GM19463 (cell line): Measurements from ENCODE around the gene GSTP1.
A peak's percentile ranks its signal among the peaks of the same experiment; 100 is the strongest.
"Not testable (repeated sequence)": the region's sequence is repeated elsewhere in the genome, so short reads cannot be mapped to it uniquely, and the experiment has no call there.

Source experiments
- ATAC-seq: cut with Tn5 transposase; IDR thresholded peaks from one replicate; pipeline ENCODE4 v1.9.1; 2021; ENCODE audit warnings: mild to moderate bottlenecking, moderate library complexity; ENCODE audit not compliant: unreplicated experiment

The GSTP1 gene

DNA sequence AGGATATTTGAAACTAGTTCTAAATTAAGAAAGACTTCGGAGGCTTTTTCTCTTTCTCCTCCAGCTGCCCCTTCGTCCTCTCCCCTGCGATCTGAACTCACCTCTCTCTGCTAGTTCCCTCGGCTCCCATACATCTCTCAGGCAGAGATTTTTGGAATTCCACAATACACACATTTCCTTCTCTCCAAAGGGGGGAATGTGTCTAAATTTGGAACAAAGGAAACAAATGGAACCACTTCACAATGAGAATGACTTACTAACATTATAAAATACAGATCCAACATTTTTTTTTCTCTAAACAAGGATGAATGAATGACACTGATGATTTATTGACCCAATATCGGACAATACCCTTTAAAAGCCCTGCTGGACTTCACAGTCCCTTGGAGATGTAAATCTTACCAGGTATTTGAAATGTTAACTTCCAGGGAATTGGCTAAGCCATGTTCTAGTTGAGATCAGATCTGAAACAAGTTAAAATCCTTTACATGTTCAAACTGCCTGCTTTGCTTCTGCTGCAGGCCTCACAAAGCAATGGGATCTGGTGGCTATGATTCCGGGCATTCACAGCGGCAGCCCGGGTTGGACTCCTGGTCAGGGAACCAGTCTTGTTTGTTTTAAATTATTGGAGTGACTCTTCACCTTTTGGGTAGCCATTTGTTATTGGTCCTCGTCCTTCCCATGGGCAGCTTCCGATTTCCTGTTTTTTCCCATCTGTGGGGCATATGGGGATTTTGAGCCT, 20.5 kb upstream of the GSTP1 start:
- ATAC-seq, result no peak

DNA sequence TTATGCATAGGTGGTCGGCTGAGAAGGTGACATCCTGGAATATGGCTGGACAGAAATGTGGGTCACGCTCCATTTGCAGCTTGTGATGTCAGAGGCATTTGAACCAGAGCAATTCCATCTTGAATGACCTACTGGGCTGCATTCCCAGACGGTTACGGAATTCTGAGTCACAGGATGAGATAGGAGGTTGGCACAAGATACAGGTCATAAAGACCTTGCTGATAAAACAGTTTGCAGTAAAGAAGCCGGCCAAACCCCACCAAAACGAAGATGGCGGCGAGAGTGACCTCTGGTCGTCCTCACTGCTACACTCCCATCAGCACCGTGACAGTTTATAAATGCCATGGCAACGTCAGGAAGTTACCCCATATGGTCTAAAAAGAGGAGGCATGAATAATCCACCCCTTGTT, 19.9 kb upstream of the GSTP1 start:
- ATAC-seq, result not testable (repeated sequence)

DNA sequence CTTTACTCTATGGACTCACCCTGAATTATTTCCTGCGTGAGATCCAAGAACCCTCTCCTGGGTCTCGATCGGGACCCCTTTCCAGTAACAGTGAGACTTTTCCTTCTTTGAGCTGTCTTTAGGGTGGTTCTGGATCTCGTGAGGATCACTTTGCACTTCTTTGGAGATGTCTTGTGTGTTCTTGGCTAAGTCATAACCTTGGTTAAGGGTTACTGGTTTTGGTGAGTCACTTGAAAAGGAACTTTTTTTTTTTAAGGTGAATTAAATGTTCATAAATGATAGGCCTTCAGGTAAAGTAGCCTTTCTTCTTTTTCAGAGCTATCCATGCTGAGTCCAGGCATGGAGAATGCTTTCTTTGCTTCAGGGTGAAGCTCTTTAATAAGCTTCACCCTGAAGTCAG, 19.4 kb upstream of the GSTP1 start:
- ATAC-seq, result no peak

DNA sequence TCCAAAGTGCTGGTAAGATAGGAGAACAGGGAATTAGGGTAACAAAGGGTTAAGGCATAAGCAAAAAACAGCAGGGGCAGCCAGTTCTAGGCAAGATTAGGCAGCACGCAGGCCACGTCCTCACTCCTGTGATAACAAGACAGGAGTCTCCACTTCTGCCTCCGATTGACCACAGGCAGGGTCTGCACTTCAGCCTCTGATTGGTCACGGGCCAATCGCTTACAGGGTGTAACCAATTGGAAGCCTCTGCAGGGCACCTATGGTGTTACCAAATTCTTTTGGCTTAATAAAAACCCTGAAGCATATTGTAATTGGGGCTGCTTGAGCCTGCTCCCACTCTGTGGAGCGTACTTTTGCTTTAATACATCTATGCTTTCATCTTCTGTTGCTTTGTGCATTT, 12.2 kb upstream of the GSTP1 start:
- no peak for ATAC-seq

DNA sequence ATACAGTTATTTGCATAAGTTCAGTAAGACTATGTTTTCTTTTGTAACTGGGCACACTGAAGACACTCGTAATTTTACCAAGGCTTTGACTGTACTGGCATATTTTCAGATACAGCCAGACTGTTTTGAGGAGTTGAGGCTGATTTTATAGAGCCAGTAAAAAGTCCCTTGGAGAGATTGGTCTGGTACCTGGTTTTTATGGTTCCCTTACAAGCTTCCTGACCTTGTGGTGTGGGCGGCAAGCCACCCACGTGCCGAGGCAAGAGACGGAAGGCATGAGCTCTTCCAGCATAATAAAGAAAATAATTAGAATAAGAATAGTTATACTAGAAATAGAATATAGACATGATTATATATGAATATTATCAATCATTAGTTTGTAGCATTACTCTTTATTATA, 11.3 kb upstream of the GSTP1 start:
- ATAC-seq, result no peak

DNA sequence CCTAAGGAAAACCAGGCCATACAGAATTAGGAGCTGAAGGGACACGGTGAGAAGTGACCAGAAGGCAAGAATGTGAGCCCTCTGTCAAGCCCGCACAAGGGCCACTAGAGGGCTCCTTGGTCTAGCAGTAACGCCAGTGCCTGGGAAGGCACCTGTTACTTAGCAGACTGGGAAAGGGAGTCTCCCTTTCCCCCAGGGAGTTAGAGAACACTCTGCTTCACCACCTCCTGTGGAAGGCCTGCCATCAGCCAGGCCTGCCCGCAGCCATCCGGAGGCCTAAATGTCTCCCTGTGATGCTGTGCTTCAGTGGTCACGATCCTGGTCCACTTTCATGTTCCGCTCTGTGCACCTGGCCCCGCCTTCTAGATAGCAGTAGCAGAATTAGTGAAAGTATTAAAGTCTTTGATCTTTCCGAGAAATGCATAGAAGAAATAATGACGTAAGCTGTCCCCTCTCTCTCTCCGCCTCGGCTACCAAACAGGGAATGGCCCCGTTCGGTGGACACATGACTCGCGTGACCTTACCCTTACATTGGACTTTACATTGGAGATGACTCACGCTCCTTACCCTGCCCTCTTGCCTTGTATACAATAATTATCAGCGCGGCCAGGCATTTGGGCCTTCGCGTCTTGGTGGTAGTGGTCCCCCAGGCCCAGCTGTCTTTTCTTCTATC, 10.7 kb upstream of the GSTP1 start:
- ATAC-seq, result no peak

DNA sequence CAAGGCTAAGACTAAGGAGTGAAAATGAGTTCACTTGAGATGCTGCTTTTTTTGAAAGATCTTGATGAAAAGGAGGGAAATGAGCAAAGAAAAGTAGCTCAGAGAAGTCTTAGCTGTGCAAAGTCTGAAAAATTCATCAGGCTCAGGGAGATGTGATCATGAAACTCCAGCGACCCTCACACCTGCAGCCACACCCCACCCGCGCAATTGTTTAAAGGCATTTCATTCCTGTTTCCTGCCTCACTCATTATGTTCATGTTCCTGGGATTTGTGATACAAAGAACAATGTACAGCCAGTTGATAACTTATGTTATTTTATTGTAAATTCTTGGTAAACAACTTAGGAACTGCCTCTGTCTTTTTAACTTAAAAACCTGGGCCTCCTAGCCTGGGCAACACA, 8.7 kb upstream of the GSTP1 start:
- ATAC-seq, result no peak

DNA sequence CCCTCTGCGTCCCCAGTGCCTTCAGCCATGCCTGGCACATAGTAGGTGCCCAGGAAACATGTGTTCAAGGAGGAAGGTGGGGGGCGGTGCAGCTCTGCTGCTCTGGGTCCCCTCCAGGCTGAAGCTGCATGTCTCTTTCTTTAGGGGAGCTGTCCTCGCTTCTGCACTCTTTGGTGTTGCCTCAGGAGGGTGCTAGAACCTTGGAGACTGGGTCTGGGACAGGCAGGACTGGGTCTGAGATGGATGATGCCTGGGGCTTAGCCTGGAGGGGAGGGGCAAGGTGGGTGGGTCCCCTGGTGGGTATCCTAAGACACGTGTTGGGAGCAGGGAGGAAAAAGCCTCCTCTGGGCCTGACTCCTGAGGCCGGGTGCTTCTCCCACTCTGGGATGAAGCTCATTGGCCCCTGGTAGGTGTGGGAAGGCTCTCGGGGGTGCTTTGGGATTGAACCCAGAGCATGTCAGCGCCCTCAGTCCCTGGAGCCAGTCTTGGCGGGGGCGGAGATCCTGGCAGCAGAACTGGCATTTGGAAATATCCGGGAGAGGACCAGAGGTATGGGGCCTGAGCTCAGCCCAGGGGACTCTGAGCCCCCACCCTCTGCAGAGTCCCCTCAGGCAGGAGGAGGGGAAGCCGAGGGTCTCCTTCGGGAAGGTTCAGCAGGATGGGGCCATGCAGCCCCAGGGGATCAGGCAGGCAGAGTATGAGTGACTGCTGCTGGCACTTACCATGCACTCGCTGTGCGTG, 6.7 kb upstream of the GSTP1 start:
- ATAC-seq, result no peak

DNA sequence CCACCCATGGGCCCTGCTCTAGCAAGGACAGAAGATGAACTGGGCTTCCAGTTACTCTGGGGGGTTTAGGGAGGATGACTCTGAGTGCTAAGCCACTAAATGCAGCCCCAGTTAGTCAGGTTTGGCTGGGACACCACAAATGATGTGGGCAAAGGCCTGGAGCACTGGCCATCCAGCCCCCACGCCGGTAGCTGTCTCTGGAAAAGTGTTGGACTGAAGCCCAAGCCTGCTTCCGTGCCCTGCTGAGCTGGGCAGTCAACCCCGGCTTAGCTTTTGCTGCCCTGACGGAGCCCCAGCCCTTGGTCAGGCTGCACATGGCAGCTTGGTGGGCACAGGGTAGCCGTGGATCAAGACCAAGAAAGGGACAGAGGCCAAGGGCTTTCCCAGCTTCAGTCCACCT, 5.7 kb upstream of the GSTP1 start:
- no peak for ATAC-seq

DNA sequence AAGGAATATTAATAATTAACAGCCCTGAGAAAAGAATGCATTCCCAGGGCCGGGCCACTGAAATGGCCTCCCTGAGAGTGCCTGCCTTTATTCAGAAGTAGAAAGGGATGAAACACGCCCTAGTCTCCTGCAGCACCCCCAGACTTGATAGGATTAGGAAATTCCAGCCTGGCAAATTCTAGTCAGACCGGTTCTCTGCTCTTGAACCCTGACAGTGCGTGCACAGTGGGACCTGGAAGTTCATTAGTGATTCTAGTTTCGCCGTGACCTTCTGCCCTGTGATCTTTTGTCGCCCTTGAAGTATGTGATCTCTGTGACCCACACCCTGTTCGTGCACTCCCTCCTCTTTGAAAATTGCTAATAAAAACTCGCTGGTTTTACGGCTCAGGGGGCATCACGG, 2.1 kb upstream of the GSTP1 start:
- no peak for ATAC-seq

DNA sequence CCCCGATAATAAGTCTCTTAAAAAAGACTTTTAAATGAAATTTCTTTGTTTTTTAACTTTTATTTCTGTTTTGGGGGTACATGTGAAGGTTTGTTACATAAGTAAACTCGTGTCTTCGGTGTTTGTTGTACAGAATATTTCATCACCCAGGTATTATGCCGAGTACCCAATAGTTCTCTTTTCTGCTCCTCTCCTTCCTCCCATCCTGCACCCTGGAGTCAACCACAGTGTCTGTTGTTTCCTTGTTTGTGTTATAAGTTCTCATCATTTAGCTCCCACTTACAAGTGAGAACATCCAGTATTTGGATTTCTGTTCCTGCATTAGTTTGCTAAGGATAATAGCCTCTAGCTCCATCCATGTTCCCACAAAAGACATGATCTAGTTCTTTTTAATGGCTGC, 1.6 kb upstream of the GSTP1 start:
- ATAC-seq, result no peak

DNA sequence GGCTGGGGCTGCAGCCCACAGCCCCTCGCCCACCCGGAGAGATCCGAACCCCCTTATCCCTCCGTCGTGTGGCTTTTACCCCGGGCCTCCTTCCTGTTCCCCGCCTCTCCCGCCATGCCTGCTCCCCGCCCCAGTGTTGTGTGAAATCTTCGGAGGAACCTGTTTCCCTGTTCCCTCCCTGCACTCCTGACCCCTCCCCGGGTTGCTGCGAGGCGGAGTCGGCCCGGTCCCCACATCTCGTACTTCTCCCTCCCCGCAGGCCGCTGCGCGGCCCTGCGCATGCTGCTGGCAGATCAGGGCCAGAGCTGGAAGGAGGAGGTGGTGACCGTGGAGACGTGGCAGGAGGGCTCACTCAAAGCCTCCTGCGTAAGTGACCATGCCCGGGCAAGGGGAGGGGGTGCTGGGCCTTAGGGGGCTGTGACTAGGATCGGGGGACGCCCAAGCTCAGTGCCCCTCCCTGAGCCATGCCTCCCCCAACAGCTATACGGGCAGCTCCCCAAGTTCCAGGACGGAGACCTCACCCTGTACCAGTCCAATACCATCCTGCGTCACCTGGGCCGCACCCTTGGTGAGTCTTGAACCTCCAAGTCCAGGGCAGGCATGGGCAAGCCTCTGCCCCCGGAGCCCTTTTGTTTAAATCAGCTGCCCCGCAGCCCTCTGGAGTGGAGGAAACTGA, 731 bp downstream of the GSTP1 start:
- ATAC-seq, result peak; percentile 5

DNA sequence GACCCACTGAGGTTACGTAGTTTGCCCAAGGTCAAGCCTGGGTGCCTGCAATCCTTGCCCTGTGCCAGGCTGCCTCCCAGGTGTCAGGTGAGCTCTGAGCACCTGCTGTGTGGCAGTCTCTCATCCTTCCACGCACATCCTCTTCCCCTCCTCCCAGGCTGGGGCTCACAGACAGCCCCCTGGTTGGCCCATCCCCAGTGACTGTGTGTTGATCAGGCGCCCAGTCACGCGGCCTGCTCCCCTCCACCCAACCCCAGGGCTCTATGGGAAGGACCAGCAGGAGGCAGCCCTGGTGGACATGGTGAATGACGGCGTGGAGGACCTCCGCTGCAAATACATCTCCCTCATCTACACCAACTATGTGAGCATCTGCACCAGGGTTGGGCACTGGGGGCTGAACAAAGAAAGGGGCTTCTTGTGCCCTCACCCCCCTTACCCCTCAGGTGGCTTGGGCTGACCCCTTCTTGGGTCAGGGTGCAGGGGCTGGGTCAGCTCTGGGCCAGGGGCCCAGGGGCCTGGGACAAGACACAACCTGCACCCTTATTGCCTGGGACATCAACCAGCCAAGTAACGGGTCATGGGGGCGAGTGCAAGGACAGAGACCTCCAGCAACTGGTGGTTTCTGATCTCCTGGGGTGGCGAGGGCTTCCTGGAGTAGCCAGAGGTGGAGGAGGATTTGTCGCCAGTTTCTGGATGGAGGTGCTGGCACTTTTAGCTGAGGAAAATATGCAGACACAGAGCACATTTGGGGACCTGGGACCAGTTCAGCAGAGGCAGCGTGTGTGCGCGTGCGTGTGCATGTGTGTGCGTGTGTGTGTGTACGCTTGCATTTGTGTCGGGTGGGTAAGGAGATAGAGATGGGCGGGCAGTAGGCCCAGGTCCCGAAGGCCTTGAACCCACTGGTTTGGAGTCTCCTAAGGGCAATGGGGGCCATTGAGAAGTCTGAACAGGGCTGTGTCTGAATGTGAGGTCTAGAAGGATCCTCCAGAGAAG, 1.6 kb downstream of the GSTP1 start:
- no peak for ATAC-seq

DNA sequence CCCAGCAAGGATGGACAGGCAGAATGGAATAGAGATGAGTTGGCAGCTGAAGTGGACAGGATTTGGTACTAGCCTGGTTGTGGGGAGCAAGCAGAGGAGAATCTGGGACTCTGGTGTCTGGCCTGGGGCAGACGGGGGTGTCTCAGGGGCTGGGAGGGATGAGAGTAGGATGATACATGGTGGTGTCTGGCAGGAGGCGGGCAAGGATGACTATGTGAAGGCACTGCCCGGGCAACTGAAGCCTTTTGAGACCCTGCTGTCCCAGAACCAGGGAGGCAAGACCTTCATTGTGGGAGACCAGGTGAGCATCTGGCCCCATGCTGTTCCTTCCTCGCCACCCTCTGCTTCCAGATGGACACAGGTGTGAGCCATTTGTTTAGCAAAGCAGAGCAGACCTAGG, 2.3 kb downstream of the GSTP1 start:
- no peak for ATAC-seq

DNA sequence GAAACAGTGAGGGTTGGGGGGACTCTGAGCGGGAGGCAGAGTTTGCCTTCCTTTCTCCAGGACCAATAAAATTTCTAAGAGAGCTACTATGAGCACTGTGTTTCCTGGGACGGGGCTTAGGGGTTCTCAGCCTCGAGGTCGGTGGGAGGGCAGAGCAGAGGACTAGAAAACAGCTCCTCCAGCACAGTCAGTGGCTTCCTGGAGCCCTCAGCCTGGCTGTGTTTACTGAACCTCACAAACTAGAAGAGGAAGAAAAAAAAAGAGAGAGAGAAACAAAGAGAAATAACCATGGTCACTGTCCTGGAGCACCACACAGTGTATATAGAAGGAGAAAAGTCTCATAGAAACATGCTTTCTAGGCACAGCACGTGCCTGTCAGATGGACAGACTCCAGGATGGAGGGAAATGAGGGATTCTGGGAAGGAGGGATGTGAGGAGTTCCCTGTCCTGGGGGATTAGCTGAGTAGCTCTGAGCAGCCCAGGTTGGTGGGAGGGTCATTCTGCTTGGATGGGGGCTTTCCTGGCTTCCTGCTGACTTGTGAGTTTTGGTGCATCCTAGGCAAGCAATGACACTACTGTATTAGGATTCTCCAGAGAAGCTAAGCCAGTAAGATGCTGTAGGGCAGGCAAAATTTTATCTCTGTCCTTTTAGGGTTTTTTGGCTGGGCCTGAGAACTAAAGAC, 3.1 kb downstream of the GSTP1 start:
- ATAC-seq, result no peak

DNA sequence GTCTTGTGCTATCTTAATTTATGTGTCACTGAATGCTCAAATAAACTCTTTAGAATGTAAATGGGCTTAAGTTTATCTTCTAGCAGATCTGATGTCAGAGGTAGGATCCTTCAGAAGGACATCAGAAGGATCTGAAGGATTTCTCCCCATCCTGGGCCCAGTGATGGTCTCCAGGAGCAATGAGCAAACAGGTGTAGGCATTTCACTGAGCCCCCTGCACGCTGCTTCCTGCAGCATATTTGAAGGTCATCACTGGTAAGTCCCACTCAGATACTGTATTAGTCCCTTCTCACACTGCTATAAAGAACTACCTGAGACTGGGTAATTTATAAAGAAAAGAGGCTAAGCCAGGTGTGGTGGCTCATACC, 4.5 kb downstream of the GSTP1 start:
- ATAC-seq, result peak; percentile 39

DNA sequence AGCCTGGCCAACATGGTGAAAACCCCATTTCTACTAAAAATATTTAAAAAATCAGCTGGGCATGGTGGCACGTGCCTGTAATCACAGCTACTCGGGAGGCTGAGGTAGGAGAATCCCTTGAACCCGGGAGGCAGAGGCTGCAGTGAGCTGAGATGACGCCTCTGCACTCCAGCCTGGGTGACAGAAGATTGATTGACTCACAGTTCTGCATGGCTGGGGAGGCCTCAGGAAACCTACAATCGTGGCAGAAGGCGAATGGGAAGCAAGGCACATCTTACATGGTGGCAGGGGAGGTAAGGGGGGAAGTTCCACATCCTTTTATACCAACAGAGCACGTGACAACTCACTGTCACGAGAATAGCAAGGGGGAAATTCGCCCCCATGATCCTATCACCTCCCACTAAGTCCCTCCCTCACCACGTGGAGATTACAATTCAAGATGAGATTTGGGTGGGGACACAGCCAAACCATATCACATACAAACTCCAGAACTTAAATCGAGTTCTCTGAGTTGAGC, 5.3 kb downstream of the GSTP1 start:
- not testable (repeated sequence) for ATAC-seq

DNA sequence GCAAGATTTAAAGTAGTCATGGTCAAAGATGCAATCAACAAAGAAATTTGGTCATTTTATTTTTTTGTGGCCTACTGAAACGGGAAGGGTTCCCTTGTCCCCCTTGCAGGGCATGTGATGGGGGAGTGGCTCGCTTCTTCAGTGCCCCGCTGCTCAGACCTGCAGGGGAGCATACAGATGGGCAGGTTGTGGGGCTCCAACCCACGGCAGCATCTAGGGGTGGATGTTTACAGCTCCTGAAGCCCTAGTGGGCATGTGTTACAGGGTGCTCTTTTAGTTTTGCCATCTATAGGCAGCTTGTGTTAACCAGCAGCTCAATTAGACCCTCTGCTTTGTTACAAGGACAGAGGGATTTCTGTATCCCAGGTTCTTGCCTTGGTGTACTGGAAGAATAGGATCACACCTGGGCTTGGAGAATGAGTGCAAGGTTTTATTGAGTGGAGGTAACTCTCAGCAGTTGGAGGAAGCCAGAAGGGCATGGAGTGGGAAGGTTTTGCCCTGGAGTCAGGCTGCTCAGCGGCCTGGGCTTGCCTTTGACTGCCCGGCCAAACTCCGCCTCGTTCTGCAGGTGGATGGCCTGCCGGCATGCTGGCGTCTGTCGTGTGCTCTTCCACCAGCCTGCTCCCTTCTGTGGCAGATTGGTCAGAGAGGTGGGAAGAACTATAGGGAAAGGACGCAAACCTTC, 9.4 kb downstream of the GSTP1 start:
- no peak for ATAC-seq

DNA sequence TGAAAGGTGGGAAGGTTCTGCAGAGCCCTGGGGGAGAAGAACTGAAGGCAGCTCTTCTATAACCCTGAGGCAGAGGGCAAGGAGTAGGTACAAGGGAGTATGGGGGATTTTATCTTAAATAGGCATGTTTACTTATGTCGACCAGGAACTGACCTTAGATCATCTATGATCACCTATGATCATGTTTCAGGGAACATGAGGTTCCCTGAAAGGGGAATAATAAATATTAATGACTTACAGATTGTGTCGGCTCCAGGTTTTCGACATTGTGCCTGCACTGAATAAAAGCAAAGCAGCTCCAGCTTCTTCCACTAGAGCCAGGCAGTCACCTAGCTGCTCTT, 9.9 kb downstream of the GSTP1 start:
- ATAC-seq, result no peak
